Uterus (tissue), 4 donors: ENCODE measurements around the gene CNTD1. TPM values are rescaled to one million over a fixed set of nuclear protein-coding genes. Genes with fewer than 3 reads are reported as not detected.
A peak's percentile ranks its signal among the peaks of the same experiment; 100 is the strongest.

Experiments used
- DNase-seq, 2 donors: peaks; one replicate each; pipeline ENCODE4 v3.0.0-alpha.2; 2019 to 2020
- H3K27ac ChIP-seq, 2 donors: fragments of 200-600 bp; sonication (generic); 1 replicate in 1 of 2; 2 replicates in 1 of 2; pipeline ENCODE4 v1.5.1; 2016 to 2018
- H3K27me3 ChIP-seq, 2 donors: fragments of 200-600 bp; sonication (generic); one replicate each; pipeline ENCODE4 v1.5.1; 2018 to 2019; ENCODE audit warnings: control low read depth in 1 of 2
- H3K36me3 ChIP-seq, 2 donors: fragments of 200-600 bp; sonication (generic); one replicate each; pipeline ENCODE4 v1.5.1; 2019; ENCODE audit warnings: control low read depth in 1 of 2
- H3K4me1 ChIP-seq, 2 donors: fragments of 200-600 bp; sonication (generic); one replicate each; pipeline ENCODE4 v1.5.1; 2018 to 2019; ENCODE audit warnings: control low read depth in 1 of 2
- H3K4me3 ChIP-seq, 2 donors: fragments of 200-600 bp; sonication (generic); 1 replicate in 1 of 2; 2 replicates in 1 of 2; pipeline ENCODE4 v1.5.1; 2018 to 2019; ENCODE audit warnings: mild to moderate bottlenecking in 1 of 2
- H3K9me3 ChIP-seq, 2 donors: fragments of 200-600 bp; sonication (generic); one replicate each; pipeline ENCODE4 v1.5.1; 2019; ENCODE audit warnings: control low read depth in 1 of 2
- CTCF ChIP-seq, 4 experiments: fragments of 200-600 bp in 2 of 4; fragments of 450-650 bp in 2 of 4; sonication (generic) in 2 of 4; IDR thresholded peaks; one replicate each; pipeline ENCODE4 v1.5.1; 2016 to 2019; ENCODE audit warnings: antibody characterized with exemption in 4 of 4, mild to moderate bottlenecking in 2 of 4, moderate library complexity in 1 of 4
- POLR2A ChIP-seq, 2 donors: fragments of 450-650 bp; IDR thresholded peaks; one replicate each; pipeline ENCODE4 v1.6.1; 2016; ENCODE audit warnings: antibody characterized with exemption in 2 of 2, mild to moderate bottlenecking in 1 of 2, moderate library complexity in 1 of 2
- intact Hi-C: fragments of 100-400 bp; cut with DNase I; formaldehyde crosslinking; loops from one replicate; pipeline ENCODE4 v1.15.1; 2023; ENCODE audit warnings: low total_unique reads
- total RNA-seq, 4 donors: library from RNA; depleted of rRNA in 3 of 4; stranded (reverse); fragments of >200 nt in 3 of 4; gene quantifications; one replicate each; pipeline versions ENCODE4 v1.1.0 to v1.2.4, GENCODE V29; 2014 to 2023
- donor health status: DM: yes; HTN: yes; CAD: no.

The CNTD1 gene
- 1 to 10 TPM in 1 of 4 donors, under 1 TPM in 1, not detected in 2; 0.69 to 1.2 TPM for total RNA-seq

DNA sequence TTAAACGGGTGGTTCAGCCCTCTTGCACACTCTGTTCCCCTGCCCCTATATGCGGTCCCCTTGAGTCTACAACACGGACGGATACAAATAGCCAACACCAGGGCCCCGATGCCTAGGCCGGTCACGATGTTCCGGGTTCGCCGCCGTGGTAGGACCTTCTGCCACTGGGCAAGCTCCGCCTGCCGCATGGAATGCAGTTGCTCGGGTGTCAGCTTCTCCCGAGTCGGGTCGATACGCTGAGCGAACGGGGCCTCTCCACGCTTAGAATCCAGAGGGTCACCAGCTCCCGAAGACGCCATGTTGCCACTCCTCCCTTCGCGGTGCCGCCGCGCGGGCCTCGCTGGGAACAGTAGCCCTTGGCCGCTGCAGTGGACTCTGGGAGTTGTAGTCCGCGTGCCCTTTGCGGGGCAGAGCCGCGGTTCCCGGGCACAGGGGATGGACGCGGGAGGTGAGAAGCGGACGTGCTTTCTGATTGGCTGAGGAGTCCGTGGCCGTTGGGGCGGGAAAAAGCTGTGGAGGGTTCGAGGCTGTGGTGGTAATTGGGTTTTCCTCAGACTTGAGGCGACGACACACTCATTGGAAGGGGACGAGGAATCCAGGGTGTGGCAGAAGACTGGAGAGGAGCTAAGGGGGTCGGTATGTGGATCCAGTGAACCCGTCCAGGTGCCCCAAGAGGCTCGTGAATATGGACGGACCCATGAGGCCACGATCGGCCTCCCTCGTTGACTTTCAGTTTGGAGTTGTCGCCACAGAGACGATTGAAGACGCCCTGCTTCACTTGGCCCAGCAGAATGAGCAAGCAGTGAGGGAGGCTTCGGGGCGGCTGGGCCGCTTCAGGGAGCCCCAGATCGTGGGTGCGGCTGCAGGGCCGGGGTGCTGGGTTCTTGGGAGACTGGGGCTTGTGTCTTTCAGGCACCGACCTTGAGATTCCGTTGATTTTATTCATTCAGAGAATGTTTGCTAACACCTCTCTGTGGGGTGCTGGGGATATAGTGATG, at the start of gene CNTD1, which contains the start of gene COA3:
CNTD1 (plus strand) TSS at position 479 of the 998 bp plus-strand sequence; CDS start at position 686, 207 bp downstream.
COA3 (minus strand) TSS at position 322 of the 998 bp plus-strand sequence; CDS start at position 299, 23 bp downstream.
- Histone ChIP-seq H3K4me3 (peak within 1 kb of the TSS; percentile 76 to 86), H3K4me1 (peaks cover 0 to 4% of the 10 kb centered on the region in 2 donors), H3K27me3 (no peaks in the 10 kb centered on the region), H3K36me3 (no peaks in the 10 kb centered on the region), H3K27ac (peak within 1 kb of the TSS; percentile 75 to 81), H3K9me3 (no peaks in the 10 kb centered on the region)
- intact Hi-C loops: no loop called here
- peak; percentile 79 to 84 for DNase-seq
- TF ChIP-seq CTCF (IDR thresholded peaks at IDR 0.05) (peak in 1 of 4 experiments; percentile 7), POLR2A (IDR thresholded peaks at IDR 0.05) (peak in 1 of 2 donors; percentile 38)

- no peaks in the 10 kb centered on the region for H3K4me1 ChIP-seq
- TF ChIP-seq POLR2A (IDR thresholded peaks at IDR 0.05) (no peak), CTCF (IDR thresholded peaks at IDR 0.05) (no peak)
Observed at GRCh38 chr17:42748908-42749798, 49.5 kb upstream of the CNTD1 start.

DNA sequence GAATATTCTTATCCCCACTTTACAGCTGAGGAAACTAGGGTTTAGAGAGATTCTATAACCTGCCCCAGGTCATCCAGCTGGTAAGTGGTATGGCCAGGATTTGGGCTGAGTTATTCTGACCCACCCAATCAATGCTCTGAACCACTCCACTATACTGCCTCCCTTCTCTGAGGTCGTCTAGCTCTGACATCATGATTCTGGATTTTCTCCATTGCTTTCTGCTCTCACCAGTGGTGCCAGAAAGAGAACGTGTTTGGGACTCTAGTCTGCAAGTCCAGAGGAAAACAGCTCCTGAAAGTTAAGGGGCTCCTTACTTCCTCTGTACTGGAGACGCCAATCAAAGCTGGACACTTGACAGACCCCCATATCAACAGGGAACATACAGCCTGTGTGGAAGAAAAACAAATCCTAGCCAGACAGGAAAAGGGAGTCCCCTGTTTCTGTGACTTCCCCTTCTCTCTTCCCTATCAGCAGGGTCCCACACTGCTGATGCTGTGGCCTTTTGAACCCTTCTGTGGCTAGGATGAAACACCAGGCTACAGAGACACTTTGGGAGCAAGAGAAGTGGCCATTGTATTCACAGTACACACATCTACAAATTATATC, 47.8 kb upstream of the CNTD1 start:
- H3K36me3 ChIP-seq: no peaks in the 10 kb centered on the region
- TF ChIP-seq CTCF (IDR thresholded peaks at IDR 0.05) (no peak), POLR2A (IDR thresholded peaks at IDR 0.05) (no peak)
- no peak overlapping the region for H3K4me3 ChIP-seq
- H3K9me3 ChIP-seq: no peaks in the 10 kb centered on the region
- DNase-seq: no peak
- intact Hi-C loops: no loop called here
- H3K27me3 ChIP-seq: no peaks in the 10 kb centered on the region
- H3K4me1 ChIP-seq: no peaks in the 10 kb centered on the region
- H3K27ac ChIP-seq: no peak overlapping the region

More at GRCh38 chr17:42748908-42749798, 49.5 kb upstream of the CNTD1 start:
- Histone ChIP-seq H3K4me3 (no peak overlapping the region), H3K9me3 (no peaks in the 10 kb centered on the region), H3K27me3 (no peaks in the 10 kb centered on the region), H3K27ac (peak overlapping the region; percentile 24 to 45), H3K36me3 (no peaks in the 10 kb centered on the region)
- intact Hi-C loops: no loop called here
- DNase-seq: no peak

DNA sequence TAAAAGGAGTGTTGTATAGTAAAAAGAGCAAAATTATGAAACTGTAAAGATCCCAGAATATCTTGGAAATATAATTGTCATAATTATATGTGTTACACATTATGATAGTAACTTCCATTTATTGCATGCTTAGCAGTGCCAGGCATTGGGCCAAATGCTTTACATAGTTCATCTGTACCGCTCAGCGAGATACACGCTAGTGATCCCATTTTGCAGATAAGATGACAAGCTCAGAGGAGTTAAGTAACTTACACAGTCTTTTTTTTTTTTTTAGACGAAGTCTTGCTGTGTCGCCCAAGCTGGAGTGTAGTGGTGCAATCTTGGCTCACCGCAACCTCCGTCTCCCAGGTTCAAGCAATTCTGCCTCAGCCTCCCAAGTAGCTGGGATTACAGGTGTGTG, 47.0 kb upstream of the CNTD1 start:
- no peak for DNase-seq
- Histone ChIP-seq H3K27me3 (no peaks in the 10 kb centered on the region), H3K27ac (no peak overlapping the region), H3K4me1 (no peaks in the 10 kb centered on the region), H3K36me3 (no peaks in the 10 kb centered on the region), H3K9me3 (no peaks in the 10 kb centered on the region), H3K4me3 (no peak overlapping the region)
- intact Hi-C loops: no loop called here
- TF ChIP-seq CTCF (IDR thresholded peaks at IDR 0.05): no peak
- TF ChIP-seq POLR2A (IDR thresholded peaks at IDR 0.05): no peak
